MM.1S (cell line): ENCODE measurements around the gene YTHDF1.
"Not testable (repeated sequence)": the region's sequence is repeated elsewhere in the genome, so short reads cannot be mapped to it uniquely, and the experiment has no call there.

Experiments
- DNase-seq: peaks from one replicate; pipeline ENCODE4 v3.0.0-alpha.2; 2015
- H2AFZ ChIP-seq: fragments of 300-600 bp; sonication (generic); 2 replicates; pipeline ENCODE4 v1.6.0; 2016; ENCODE audit warnings: antibody characterized with exemption, low read length
- H3F3A ChIP-seq: fragments of 300-600 bp; sonication (generic); 2 replicates; pipeline ENCODE4 v1.6.1; 2016; ENCODE audit warnings: mild to moderate bottlenecking, antibody characterized with exemption, low read length, moderate library complexity, mixed read lengths; ENCODE audit not compliant: insufficient read depth
- H3K27ac ChIP-seq: fragments of 300-600 bp; sonication (generic); 2 replicates; pipeline ENCODE4 v1.5.1; 2016; ENCODE audit warnings: mild to moderate bottlenecking, low read length
- H3K27me3 ChIP-seq: fragments of 300-600 bp; sonication (generic); replicated peaks from 2 replicates; pipeline ENCODE4 v1.6.0; 2016; ENCODE audit warnings: low read length; ENCODE audit not compliant: insufficient read depth
- H3K36me3 ChIP-seq: fragments of 300-600 bp; sonication (generic); replicated peaks from 2 replicates; pipeline ENCODE4 v1.6.1; 2016; ENCODE audit warnings: mild to moderate bottlenecking, low read length, mixed read lengths; ENCODE audit not compliant: insufficient read depth
- H3K4me1 ChIP-seq: fragments of 300-600 bp; sonication (generic); 2 replicates; pipeline ENCODE4 v1.6.1; 2016; ENCODE audit warnings: low read length, mixed read lengths
- H3K4me2 ChIP-seq: fragments of 300-600 bp; sonication (generic); 2 replicates; pipeline ENCODE4 v1.6.0; 2016; ENCODE audit warnings: low read depth, low read length
- H3K4me3 ChIP-seq: fragments of 300-600 bp; sonication (generic); 2 replicates; pipeline ENCODE4 v1.5.1; 2016; ENCODE audit warnings: low read length, mixed read lengths
- H3K79me2 ChIP-seq: fragments of 300-600 bp; sonication (generic); 2 replicates; pipeline ENCODE4 v1.6.1; 2016; ENCODE audit warnings: mixed run types, low read length, mixed read lengths
- H3K9ac ChIP-seq: fragments of 300-600 bp; sonication (generic); 2 replicates; pipeline ENCODE4 v1.6.1; 2016; ENCODE audit warnings: low read length, mixed read lengths
- H3K9me2 ChIP-seq: fragments of 300-600 bp; sonication (generic); replicated peaks from 2 replicates; pipeline ENCODE4 v1.6.1; 2016; ENCODE audit warnings: mild to moderate bottlenecking, low read length, mixed read lengths; ENCODE audit not compliant: insufficient read depth
- H3K9me3 ChIP-seq: fragments of 300-600 bp; sonication (generic); replicated peaks from 2 replicates; pipeline ENCODE4 v1.6.1; 2016; ENCODE audit warnings: mild to moderate bottlenecking, low read length, mixed read lengths; ENCODE audit not compliant: insufficient read depth
- H4K20me1 ChIP-seq: fragments of 300-600 bp; sonication (generic); 2 replicates; pipeline ENCODE4 v1.6.1; 2016; ENCODE audit warnings: mild to moderate bottlenecking, low read length, moderate library complexity, mixed read lengths; ENCODE audit not compliant: insufficient read depth
- CTCF ChIP-seq: fragments of 300-600 bp; sonication (generic); IDR thresholded peaks from 2 replicates; pipeline ENCODE4 v1.5.1; 2016; ENCODE audit warnings: antibody characterized with exemption, low read length, mixed read lengths
- EZH2 ChIP-seq: fragments of 300-600 bp; sonication (generic); optimal IDR thresholded peaks from 2 replicates; pipeline ENCODE3; 2017; ENCODE audit warnings: low read depth, mild to moderate bottlenecking, antibody characterized with exemption, low read length, mixed read lengths
- EZH2phosphoT487 ChIP-seq: fragments of 300-600 bp; sonication (generic); IDR thresholded peaks from 2 replicates; pipeline ENCODE4 v1.6.1; 2018; ENCODE audit warnings: antibody characterized with exemption, low read length

YTHDF1 gene

GRCh38 chr20:63159826-63160640 lies 55.9 kb downstream of the YTHDF1 start:
- no peaks in the 10 kb centered on the region for H4K20me1 ChIP-seq
- H3K4me3 ChIP-seq: no peak overlapping the region
- no peaks in the 10 kb centered on the region for H3K9me3 ChIP-seq
- H3F3A ChIP-seq: no peaks in the 10 kb centered on the region
- no peaks in the 10 kb centered on the region for H3K4me1 ChIP-seq
- no peaks in the 10 kb centered on the region for H3K9me2 ChIP-seq
- DNase-seq: no peak
- peaks cover 88% of the 10 kb centered on the region for H3K27me3 ChIP-seq
- TF ChIP-seq EZH2: no peak
- TF ChIP-seq EZH2phosphoT487: no peak
- TF ChIP-seq CTCF: no peak
- no peaks in the 10 kb centered on the region for H3K36me3 ChIP-seq
- no peaks in the 10 kb centered on the region for H3K79me2 ChIP-seq
- no peak overlapping the region for H3K9ac ChIP-seq
- H2AFZ ChIP-seq: no peak overlapping the region
- no peak overlapping the region for H3K27ac ChIP-seq
- no peak overlapping the region for H3K4me2 ChIP-seq

GRCh38 chr20:63159251-63159650 lies 56.7 kb downstream of the YTHDF1 start:
- not testable (repeated sequence) for H3K4me3 ChIP-seq, H3K36me3 ChIP-seq, H3K4me1 ChIP-seq, H3K9ac ChIP-seq, H3K9me2 ChIP-seq, H3K4me2 ChIP-seq, DNase-seq, H4K20me1 ChIP-seq, H3F3A ChIP-seq, H3K79me2 ChIP-seq, H3K27ac ChIP-seq, H3K9me3 ChIP-seq, H2AFZ ChIP-seq
- H3K27me3 ChIP-seq: peaks cover 86% of the 10 kb centered on the region

- Histone ChIP-seq H3K4me1 (no peaks in the 10 kb centered on the region), H3F3A (no peaks in the 10 kb centered on the region), H3K36me3 (no peaks in the 10 kb centered on the region), H3K27me3 (peaks cover 86% of the 10 kb centered on the region), H3K4me3 (no peak overlapping the region), H2AFZ (no peak overlapping the region), H4K20me1 (no peaks in the 10 kb centered on the region), H3K27ac (no peak overlapping the region), H3K9ac (no peak overlapping the region), H3K79me2 (no peaks in the 10 kb centered on the region), H3K4me2 (no peak overlapping the region), H3K9me3 (no peaks in the 10 kb centered on the region), H3K9me2 (no peaks in the 10 kb centered on the region)
- TF ChIP-seq EZH2phosphoT487 (no peak), CTCF (no peak), EZH2 (no peak)
- no peak for DNase-seq
These were observed 57.1 kb downstream of the YTHDF1 start for GRCh38 chr20:63158845-63159244.

GRCh38 chr20:63158352-63158751 lies 57.6 kb downstream of the YTHDF1 start:
- no peaks in the 10 kb centered on the region for H3K9me2 ChIP-seq
- no peak overlapping the region for H3K4me3 ChIP-seq
- H3K79me2 ChIP-seq: no peaks in the 10 kb centered on the region
- no peak overlapping the region for H3K27ac ChIP-seq
- no peaks in the 10 kb centered on the region for H3K9me3 ChIP-seq
- no peak for DNase-seq
- no peaks in the 10 kb centered on the region for H3K4me1 ChIP-seq
- no peak overlapping the region for H2AFZ ChIP-seq
- no peak overlapping the region for H3K9ac ChIP-seq
- no peaks in the 10 kb centered on the region for H3F3A ChIP-seq
- TF ChIP-seq CTCF: no peak
- TF ChIP-seq EZH2phosphoT487: no peak
- TF ChIP-seq EZH2: no peak
- no peaks in the 10 kb centered on the region for H3K36me3 ChIP-seq
- H4K20me1 ChIP-seq: no peaks in the 10 kb centered on the region
- peaks cover 86% of the 10 kb centered on the region for H3K27me3 ChIP-seq
- no peak overlapping the region for H3K4me2 ChIP-seq

GRCh38 chr20:63157431-63157830 lies 58.5 kb downstream of the YTHDF1 start:
- H3K4me1 ChIP-seq, H3K36me3 ChIP-seq, DNase-seq, H3K4me2 ChIP-seq, H3K4me3 ChIP-seq, H3K9ac ChIP-seq, H3K9me2 ChIP-seq, H4K20me1 ChIP-seq, H2AFZ ChIP-seq, H3K79me2 ChIP-seq, H3F3A ChIP-seq, H3K27ac ChIP-seq, H3K9me3 ChIP-seq: not testable (repeated sequence)
- peaks cover 86% of the 10 kb centered on the region for H3K27me3 ChIP-seq
